Uterus (tissue), 2 donors: ENCODE data around the gene ARHGEF28.

Experiments
- CTCF ChIP-seq, 4 experiments: fragments of 200-600 bp in 2 of 4; fragments of 450-650 bp in 2 of 4; sonication (generic) in 2 of 4; IDR thresholded peaks; one replicate each; pipeline ENCODE4 v1.5.1; 2016 to 2019; ENCODE audit warnings: antibody characterized with exemption in 4 of 4, mild to moderate bottlenecking in 2 of 4, moderate library complexity in 1 of 4
- POLR2A ChIP-seq, 2 donors: fragments of 450-650 bp; IDR thresholded peaks; one replicate each; pipeline ENCODE4 v1.6.1; 2016; ENCODE audit warnings: antibody characterized with exemption in 2 of 2, mild to moderate bottlenecking in 1 of 2, moderate library complexity in 1 of 2

- no peak for TF ChIP-seq CTCF (IDR thresholded peaks at IDR 0.05)
- no peak for TF ChIP-seq POLR2A (IDR thresholded peaks at IDR 0.05)
Measured at GRCh38 chr5:73938280-73938937, 312.4 kb downstream of the ARHGEF28 start.
